GM19468 (cell line): Measurements from ENCODE around the gene RALGPS1.

Source experiments
- ATAC-seq: cut with Tn5 transposase; IDR thresholded peaks from one replicate; pipeline ENCODE4 v1.9.1; 2021; ENCODE audit warnings: mild to moderate bottlenecking, moderate library complexity, moderate number of reproducible peaks; ENCODE audit not compliant: unreplicated experiment; ENCODE audit errors: extremely low read depth

Gene RALGPS1

GRCh38 chr9:126952205-126952977, 37.8 kb downstream of the RALGPS1 start:
- no peak for ATAC-seq

GRCh38 chr9:126953041-126953809, 38.6 kb downstream of the RALGPS1 start:
- ATAC-seq = no peak

GRCh38 chr9:126955811-126956210, 41.2 kb downstream of the RALGPS1 start:
- ATAC-seq = no peak

- no peak for ATAC-seq
These were observed 42.5 kb downstream of the RALGPS1 start for GRCh38 chr9:126956917-126957686.

GRCh38 chr9:126957687-126958053, 43.1 kb downstream of the RALGPS1 start:
- ATAC-seq = no peak

GRCh38 chr9:126959336-126959735, 44.8 kb downstream of the RALGPS1 start:
- no peak for ATAC-seq

GRCh38 chr9:126959917-126960316, 45.3 kb downstream of the RALGPS1 start:
- ATAC-seq = no peak

- no peak for ATAC-seq
These were observed 47.8 kb downstream of the RALGPS1 start for GRCh38 chr9:126962336-126962735.

GRCh38 chr9:126965077-126965476, 50.5 kb downstream of the RALGPS1 start:
- ATAC-seq = no peak

GRCh38 chr9:126965541-126966428, 51.2 kb downstream of the RALGPS1 start:
- ATAC-seq = no peak

GRCh38 chr9:126971261-126971660, 56.7 kb downstream of the RALGPS1 start:
- ATAC-seq = no peak

GRCh38 chr9:126973651-126974529, 59.3 kb downstream of the RALGPS1 start:
- no peak for ATAC-seq

- ATAC-seq = no peak
These were observed 60.0 kb downstream of the RALGPS1 start for GRCh38 chr9:126974594-126974993.

GRCh38 chr9:126975327-126976220, 61.0 kb downstream of the RALGPS1 start:
- no peak for ATAC-seq

GRCh38 chr9:126979461-126979860, 64.9 kb downstream of the RALGPS1 start:
- no peak for ATAC-seq

GRCh38 chr9:126980231-126980630, 65.6 kb downstream of the RALGPS1 start:
- ATAC-seq = no peak

- ATAC-seq = no peak
These were observed 66.6 kb downstream of the RALGPS1 start for GRCh38 chr9:126981218-126981617.
